RKO (cell line): ENCODE data around the gene MED13.
"Not testable (repeated sequence)": the region's sequence is repeated elsewhere in the genome, so short reads cannot be mapped to it uniquely, and the experiment has no call there.

Experiments
- DNase-seq: peaks from one replicate; pipeline ENCODE4 v3.0.0-alpha.2; 2016; ENCODE audit warnings: low spot score

The MED13 gene

DNA sequence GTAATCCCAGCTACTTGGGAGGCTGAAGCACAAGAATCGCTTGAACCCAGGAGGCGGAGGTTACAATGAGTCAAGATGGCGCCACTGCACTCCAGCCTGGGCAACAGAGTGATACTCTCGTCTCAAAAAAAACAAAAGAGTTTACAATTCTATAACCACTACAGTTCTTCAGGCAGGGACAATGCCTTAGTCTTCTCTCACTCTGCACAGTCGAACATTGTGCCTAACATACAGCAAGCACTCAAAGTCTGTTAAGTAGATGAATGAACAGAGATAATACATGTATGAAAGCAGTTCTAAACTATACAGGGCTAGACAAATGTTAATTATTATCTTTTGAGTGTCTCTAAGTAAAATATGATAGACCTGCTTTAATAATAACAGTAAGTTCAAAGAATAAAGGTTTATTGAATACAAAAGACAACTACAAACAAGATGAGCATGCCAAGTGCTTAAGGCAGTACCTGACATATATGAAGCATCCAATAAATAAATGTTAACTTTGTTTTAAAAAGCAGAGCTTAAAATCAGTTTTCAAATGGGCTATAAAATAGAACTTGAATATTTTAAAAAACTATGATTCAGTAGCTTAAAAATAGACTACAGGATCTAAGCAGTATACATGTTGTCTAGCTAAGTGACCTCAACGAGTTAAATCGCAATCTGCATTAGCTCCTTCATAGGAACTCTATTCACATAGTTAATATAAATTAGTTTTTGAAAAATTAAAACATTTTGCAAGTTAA, 156.6 kb downstream of the MED13 start:
- DNase-seq, result no peak

DNA sequence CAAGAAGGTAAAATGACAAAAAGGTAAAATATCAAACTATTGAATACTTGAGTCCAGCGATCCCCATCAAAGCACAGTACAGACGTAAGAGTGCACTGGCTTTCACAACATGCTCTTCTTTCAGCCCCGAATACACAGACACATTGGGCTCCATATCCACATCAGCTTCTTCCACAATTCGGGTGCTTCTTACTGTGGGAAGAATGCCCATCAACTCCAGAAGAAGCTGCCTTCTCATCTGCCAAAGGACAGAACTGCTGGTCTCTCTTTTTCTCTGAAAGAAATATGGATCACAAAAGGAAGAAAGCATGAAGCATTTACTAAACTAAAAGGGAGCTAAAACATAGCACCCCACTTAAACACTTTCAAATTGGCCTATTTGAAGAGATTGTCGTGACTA, 157.7 kb downstream of the MED13 start:
- no peak for DNase-seq

DNA sequence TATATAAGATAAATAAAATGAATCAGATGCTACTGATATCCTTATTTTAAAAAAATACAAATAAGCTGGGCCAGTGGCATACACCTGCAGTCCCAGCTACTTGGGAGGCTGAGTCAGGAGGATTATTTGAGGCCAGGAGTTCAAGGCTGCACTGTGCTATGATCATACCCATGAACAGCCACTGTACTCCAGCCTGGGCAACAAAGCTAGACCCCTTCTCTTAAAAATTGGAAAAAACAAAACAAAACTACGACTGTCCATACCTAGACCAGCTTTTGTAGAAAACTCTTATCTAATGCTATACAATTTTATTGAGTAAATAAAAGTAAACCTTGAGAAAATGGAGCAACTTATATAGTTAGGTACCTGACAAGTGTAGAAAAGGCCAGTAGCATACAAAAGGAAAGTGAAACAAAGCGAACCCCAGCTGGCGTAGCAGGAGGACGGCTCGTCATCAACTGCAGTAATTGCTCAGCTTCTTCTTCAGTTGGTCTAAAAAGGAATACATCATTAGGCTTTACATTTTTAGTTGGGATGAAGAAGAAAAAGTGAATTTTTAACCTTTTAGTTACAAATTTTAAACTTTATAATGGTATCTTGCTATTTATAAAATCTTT, 160.9 kb downstream of the MED13 start:
- DNase-seq, result no peak

DNA sequence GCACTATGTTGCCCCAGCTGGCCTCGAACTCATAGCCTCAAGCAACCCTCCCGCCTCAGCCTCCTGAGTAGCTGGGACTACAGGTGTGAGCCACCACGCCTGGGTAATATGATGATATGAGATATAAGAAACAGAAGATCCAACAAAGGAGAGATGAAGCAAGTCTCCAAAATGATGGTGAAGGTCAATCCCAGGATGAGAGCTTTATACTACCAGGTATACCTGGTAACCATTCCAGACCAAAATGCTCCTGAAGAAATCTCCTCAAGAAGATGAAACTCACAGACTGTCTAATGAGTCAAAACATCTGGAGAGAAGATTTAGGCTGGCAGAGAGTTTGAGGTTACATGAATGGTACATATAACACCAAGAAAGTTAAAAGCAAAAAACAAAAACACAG, 161.8 kb downstream of the MED13 start:
- DNase-seq, result no peak

DNA sequence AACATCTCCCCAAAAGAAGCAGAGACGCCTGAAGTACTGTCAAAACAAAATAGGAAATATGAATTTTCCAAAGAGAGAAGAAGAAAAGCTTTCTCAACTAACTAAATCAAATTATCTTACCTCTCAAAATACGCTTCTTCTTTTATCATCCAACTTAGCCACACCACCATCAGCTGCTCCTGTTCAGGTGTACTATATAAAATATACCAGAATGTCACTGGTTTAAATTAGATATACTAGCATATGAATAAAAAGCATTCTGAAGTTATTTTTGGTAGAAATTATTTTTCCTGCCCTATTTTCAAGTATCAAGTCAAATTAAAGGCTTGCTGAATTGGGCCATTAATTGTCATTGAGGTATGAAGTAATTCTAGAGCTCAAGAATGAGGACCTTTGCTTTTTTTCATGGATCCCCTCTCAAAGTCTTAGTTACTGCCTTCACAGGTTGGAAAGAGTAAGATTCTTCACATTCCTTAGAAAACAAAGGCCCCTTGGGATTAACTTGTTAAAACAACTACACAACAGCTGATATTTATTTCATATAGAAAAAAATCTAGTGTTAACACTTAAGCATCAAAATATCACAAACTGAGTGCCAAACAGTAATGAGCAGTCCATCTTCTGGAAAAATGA, 167.4 kb downstream of the MED13 start:
- DNase-seq, result no peak

DNA sequence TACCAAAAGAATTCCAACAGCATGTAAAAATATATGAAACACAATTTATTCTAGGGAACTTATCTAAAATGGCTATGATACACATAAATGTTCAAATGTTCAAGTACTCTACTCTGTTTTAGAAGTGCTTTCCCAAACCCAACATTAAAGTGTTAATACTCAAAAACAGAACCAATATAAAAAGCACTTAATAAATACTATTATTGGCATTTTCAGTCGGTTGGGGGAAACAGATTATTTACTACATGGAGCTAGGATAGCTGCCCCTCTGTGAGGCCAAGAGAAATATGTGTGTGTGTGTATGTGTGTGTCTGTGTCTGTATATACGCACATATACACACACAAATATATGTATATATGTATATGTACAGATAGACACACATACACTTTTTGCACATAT, 169.7 kb downstream of the MED13 start:
- DNase-seq, result no peak

DNA sequence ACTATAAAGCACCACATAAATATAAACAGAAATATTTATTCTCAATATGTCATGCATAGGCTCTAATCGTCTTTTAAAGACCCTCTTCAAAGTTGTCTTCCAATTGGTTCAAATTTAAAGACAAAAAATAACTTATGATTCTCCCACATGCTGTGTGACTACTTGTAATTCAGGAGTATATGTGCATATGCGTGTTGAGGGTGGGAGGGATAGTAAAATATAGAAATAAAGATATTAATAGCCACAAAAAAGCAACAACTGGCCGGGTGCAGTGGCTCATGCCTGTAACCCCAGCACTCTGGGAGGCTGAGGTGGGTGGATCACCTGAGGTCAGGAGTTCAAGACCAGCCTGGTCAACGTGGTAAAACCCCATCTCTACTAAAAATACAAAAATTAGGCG, 170.8 kb downstream of the MED13 start:
- not testable (repeated sequence) for DNase-seq
